ENCODE measurements around the gene VDR. TPM values are rescaled to one million over a fixed set of nuclear protein-coding genes. Genes with fewer than 3 reads are reported as not detected.

The VDR gene
- total RNA-seq, 1 donor from 2014 or later = 4.6 TPM

GRCh38 chr12:47854531-47854930 lies 50.3 kb downstream of the VDR start:
- no peaks in the 10 kb centered on the region for H3K27me3 Mint-ChIP-seq (ENCODE audit: low read depth)
- peaks cover 12% of the 10 kb centered on the region for H3K4me1 Mint-ChIP-seq (ENCODE audit: low read depth)
- no peaks in the 10 kb centered on the region for H3K9me3 Mint-ChIP-seq (ENCODE audit: low read depth)
- H3K27ac Mint-ChIP-seq (ENCODE audit: unreplicated experiment) = no peak overlapping the region
- no peak for TF ChIP-seq CTCF (IDR thresholded peaks at IDR 0.05)
- H3K36me3 Mint-ChIP-seq (ENCODE audit: low read depth) = peaks cover 2% of the 10 kb centered on the region
- no peak overlapping the region for H3K4me3 Mint-ChIP-seq (ENCODE audit: unreplicated experiment)
- no peak for DNase-seq (ENCODE audit: low spot score)

- Mint-ChIP-seq H3K27ac (ENCODE audit: unreplicated experiment) (no peak overlapping the region), H3K9me3 (ENCODE audit: low read depth) (no peaks in the 10 kb centered on the region), H3K27me3 (ENCODE audit: low read depth) (no peaks in the 10 kb centered on the region), H3K4me3 (ENCODE audit: unreplicated experiment) (no peak overlapping the region), H3K36me3 (ENCODE audit: low read depth) (peaks cover 2% of the 10 kb centered on the region), H3K4me1 (ENCODE audit: low read depth) (peaks cover 12% of the 10 kb centered on the region)
- no peak for DNase-seq (ENCODE audit: low spot score)
- TF ChIP-seq CTCF (IDR thresholded peaks at IDR 0.05) = no peak
Measured at GRCh38 chr12:47852096-47852571, 52.7 kb downstream of the VDR start.

GRCh38 chr12:47851303-47851952 lies 53.4 kb downstream of the VDR start:
- no peak for DNase-seq (ENCODE audit: low spot score)
- H3K27ac Mint-ChIP-seq (ENCODE audit: unreplicated experiment) = no peak overlapping the region
- H3K4me3 Mint-ChIP-seq (ENCODE audit: unreplicated experiment) = no peak overlapping the region
- H3K36me3 Mint-ChIP-seq (ENCODE audit: low read depth) = peaks cover 2% of the 10 kb centered on the region
- no peak for TF ChIP-seq CTCF (IDR thresholded peaks at IDR 0.05)
- H3K9me3 Mint-ChIP-seq (ENCODE audit: low read depth) = no peaks in the 10 kb centered on the region
- H3K4me1 Mint-ChIP-seq (ENCODE audit: low read depth) = peaks cover 12% of the 10 kb centered on the region
- no peaks in the 10 kb centered on the region for H3K27me3 Mint-ChIP-seq (ENCODE audit: low read depth)

- Mint-ChIP-seq H3K27me3 (ENCODE audit: low read depth) (no peaks in the 10 kb centered on the region), H3K9me3 (ENCODE audit: low read depth) (no peaks in the 10 kb centered on the region), H3K27ac (ENCODE audit: unreplicated experiment) (no peak overlapping the region), H3K4me1 (ENCODE audit: low read depth) (peaks cover 12% of the 10 kb centered on the region), H3K36me3 (ENCODE audit: low read depth) (peaks cover 5% of the 10 kb centered on the region), H3K4me3 (ENCODE audit: unreplicated experiment) (no peak overlapping the region)
- TF ChIP-seq CTCF (IDR thresholded peaks at IDR 0.05) = no peak
- DNase-seq (ENCODE audit: low spot score) = no peak
Measured at GRCh38 chr12:47850153-47851084, 54.4 kb downstream of the VDR start.

GRCh38 chr12:47849261-47849660 lies 55.5 kb downstream of the VDR start:
- TF ChIP-seq CTCF (IDR thresholded peaks at IDR 0.05) = no peak
- Mint-ChIP-seq H3K4me1 (ENCODE audit: low read depth) (peaks cover 12% of the 10 kb centered on the region), H3K27ac (ENCODE audit: unreplicated experiment) (no peak overlapping the region), H3K36me3 (ENCODE audit: low read depth) (peaks cover 5% of the 10 kb centered on the region), H3K4me3 (ENCODE audit: unreplicated experiment) (no peak overlapping the region), H3K9me3 (ENCODE audit: low read depth) (no peaks in the 10 kb centered on the region), H3K27me3 (ENCODE audit: low read depth) (no peaks in the 10 kb centered on the region)
- DNase-seq (ENCODE audit: low spot score) = no peak
